ENCODE data around the gene C4orf54.

GRCh38 chr4:99608417-99608816 lies 49.2 kb downstream of the C4orf54 start:
- TF ChIP-seq CTCF (IDR thresholded peaks at IDR 0.05; ENCODE audit: low read depth, low read length) (no peak), EZH2phosphoT487 (IDR thresholded peaks at IDR 0.05; ENCODE audit: low read depth) (no peak)
